WERI-Rb-1 (cell line): ENCODE data around the gene C22orf42.
"Not testable (repeated sequence)": the region's sequence is repeated elsewhere in the genome, so short reads cannot be mapped to it uniquely, and the experiment has no call there.

Source experiments
- DNase-seq: peaks from one replicate; pipeline ENCODE4 v3.0.0-alpha.2; 2020
- H3K27ac ChIP-seq: fragments of 250-450 bp; sonication (Bioruptor Pico); 2 replicates; pipeline ENCODE4 v1.5.1; 2020; ENCODE audit warnings: mild to moderate bottlenecking, moderate library complexity
- H3K27me3 ChIP-seq: fragments of 250-450 bp; sonication (Bioruptor Pico); 2 replicates; pipeline ENCODE4 v1.5.1; 2021; ENCODE audit warnings: mild to moderate bottlenecking, low read depth, moderate library complexity; ENCODE audit not compliant: insufficient read depth, severe bottlenecking
- H3K36me3 ChIP-seq: fragments of 250-450 bp; sonication (Bioruptor Pico); 2 replicates; pipeline ENCODE4 v1.5.1; 2020; ENCODE audit warnings: mild to moderate bottlenecking, moderate library complexity
- H3K4me3 ChIP-seq: 2 replicates; pipeline ENCODE4 v1.5.1; 2011; ENCODE audit warnings: low read depth, mild to moderate bottlenecking, control low read depth, low read length
- H3K9me3 ChIP-seq: fragments of 250-450 bp; sonication (Bioruptor Pico); 2 replicates; pipeline ENCODE4 v1.5.1; 2021; ENCODE audit warnings: mild to moderate bottlenecking, moderate library complexity; ENCODE audit not compliant: severe bottlenecking
- TF ChIP-seq, protein P1 (sequence below): IDR thresholded peaks from 2 replicates; pipeline ENCODE4 v1.5.1; 2011; ENCODE audit warnings: low read depth, mild to moderate bottlenecking, control low read depth, inconsistent platforms, low read length

Gene C22orf42

DNA sequence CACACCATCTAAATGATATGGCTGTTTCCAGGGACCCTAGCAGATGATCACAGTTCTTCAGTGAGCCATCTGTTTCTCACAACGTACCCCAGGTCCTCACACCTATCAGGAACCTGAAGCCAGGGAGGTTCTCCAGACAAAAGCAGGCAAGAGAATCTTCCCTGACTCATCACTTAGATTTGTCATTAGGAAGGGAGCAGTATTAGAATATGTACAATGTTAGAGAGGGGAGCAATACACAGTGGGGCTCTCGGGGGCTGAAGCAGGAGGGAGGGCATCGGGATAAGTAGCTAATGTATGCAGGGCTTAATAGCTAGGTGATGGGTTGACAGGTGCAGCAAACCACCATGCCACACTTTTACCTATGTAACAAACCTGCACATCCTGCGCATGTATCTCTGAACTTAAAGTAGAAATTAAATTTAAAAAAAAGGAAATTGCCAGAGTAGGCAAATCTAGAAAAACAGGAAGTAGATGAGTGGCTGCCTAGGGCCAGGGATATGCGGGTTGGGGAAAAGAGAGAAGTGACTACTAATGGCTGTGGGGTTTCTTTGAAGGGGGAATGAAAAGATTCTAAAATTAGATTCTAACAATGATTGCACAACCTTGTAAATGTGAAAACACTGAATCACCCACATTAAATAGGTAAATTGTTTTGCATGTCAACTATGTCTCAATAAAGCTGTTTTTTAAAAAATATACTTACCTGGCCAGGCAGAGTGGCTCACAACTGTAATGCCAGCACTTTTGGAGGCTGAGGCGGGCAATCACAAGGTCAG, 14.4 kb downstream of the C22orf42 start:
- Histone ChIP-seq H3K27ac (no peak overlapping the region), H3K27me3 (peaks cover 6% of the 10 kb centered on the region), H3K4me3 (no peak overlapping the region), H3K36me3 (no peaks in the 10 kb centered on the region), H3K9me3 (no peaks in the 10 kb centered on the region)
- TF ChIP-seq, protein P1, sequence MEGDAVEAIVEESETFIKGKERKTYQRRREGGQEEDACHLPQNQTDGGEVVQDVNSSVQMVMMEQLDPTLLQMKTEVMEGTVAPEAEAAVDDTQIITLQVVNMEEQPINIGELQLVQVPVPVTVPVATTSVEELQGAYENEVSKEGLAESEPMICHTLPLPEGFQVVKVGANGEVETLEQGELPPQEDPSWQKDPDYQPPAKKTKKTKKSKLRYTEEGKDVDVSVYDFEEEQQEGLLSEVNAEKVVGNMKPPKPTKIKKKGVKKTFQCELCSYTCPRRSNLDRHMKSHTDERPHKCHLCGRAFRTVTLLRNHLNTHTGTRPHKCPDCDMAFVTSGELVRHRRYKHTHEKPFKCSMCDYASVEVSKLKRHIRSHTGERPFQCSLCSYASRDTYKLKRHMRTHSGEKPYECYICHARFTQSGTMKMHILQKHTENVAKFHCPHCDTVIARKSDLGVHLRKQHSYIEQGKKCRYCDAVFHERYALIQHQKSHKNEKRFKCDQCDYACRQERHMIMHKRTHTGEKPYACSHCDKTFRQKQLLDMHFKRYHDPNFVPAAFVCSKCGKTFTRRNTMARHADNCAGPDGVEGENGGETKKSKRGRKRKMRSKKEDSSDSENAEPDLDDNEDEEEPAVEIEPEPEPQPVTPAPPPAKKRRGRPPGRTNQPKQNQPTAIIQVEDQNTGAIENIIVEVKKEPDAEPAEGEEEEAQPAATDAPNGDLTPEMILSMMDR: no peak
- no peak for DNase-seq

DNA sequence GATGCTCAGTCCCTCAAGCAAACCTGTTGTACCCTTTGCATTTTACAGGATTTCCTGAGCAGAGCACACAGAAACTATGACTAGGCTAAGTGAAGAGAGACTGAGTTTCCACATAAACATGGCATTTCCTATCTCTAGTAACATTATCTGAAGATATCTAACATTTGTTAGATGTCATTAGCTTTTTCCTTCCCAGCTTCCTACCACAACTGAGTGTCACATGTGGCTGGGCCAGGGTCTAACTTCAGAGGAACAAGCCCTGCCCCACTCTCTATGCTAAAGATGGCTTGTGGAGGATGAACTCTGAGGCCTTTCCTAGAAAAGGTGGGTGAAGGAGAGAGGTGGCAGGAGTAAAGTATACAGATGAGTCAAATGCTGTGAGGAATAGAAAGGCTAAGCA, 16.5 kb downstream of the C22orf42 start:
- H3K27me3 ChIP-seq: peaks cover 12% of the 10 kb centered on the region
- H3K36me3 ChIP-seq: no peaks in the 10 kb centered on the region
- no peaks in the 10 kb centered on the region for H3K9me3 ChIP-seq
- H3K27ac ChIP-seq: no peak overlapping the region
- TF ChIP-seq, protein P1: no peak
- no peak for DNase-seq
- no peak overlapping the region for H3K4me3 ChIP-seq

DNA sequence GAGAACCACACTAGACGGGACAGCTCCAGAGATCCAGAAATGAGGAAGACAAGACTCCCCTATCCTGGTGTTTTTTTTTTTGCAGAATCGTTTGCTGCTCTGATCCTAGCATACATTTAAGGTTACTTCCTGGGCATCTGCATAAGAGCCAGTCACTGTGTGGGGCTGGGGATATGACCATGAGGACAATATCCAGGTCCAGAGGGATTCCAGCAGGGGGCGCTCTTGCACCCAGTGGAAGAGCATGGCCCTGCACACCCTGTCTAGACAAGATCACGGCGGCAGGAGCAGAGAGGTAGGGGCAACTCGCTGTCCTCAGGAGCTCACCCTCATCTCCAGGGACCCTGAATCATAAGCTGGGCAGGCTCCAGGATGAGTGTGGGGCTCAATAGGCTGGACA, 18.4 kb downstream of the C22orf42 start:
- TF ChIP-seq, protein P1: peak; percentile 50
- H3K9me3 ChIP-seq, H3K4me3 ChIP-seq, DNase-seq, H3K27ac ChIP-seq, H3K36me3 ChIP-seq: not testable (repeated sequence)
- peaks cover 13% of the 10 kb centered on the region for H3K27me3 ChIP-seq

DNA sequence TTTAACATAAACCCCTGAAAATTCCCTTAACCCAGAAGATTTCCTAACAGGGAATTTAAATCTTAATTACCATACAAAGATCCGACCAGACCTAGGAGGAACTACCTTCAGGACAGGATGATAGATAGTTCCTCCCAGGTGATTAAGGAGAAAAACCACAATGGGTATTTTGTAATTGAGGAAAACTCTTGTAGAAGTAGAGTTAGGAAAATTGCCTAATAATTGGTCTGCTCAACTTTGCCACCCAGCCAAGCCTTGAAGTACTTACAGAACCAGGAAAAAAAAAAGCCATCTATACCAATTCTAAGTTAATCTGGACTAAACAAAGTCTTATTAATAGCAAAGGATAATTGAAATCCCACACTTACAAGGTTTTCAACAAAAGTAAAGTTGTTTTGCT, 20.5 kb downstream of the C22orf42 start:
- DNase-seq, H3K27ac ChIP-seq, H3K36me3 ChIP-seq, H3K9me3 ChIP-seq, H3K4me3 ChIP-seq: not testable (repeated sequence)
- peaks cover 13% of the 10 kb centered on the region for H3K27me3 ChIP-seq

DNA sequence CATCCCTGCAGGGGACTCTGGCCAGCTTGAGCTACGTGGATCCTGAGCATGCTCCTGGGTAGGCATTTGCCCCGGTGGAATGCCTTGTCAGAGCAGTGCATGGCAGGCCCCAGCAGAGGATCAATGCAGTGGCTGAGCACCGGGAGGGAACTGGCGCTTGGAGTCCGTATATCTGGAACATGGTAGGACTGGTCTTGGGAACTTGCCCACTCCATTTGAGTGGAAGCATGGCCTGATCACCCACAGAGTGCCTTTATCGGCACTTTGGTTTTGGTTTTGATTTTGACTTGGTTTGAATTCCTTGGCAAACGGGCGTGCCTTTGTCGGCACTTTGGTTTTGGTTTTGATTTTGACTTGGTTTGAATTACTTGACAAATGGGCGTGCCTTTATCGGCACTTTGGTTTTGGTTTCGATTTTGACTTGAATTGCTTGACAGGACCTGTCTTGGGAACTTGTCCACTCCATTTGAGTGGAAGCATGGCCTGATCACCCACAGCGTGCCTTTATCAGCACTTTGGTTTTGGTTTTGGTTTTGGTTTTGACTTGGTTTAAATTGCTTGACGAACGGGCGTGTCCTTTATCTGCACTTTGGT, 21.3 kb downstream of the C22orf42 start:
- H3K27me3 ChIP-seq: peaks cover 14% of the 10 kb centered on the region
- not testable (repeated sequence) for DNase-seq, H3K27ac ChIP-seq, H3K36me3 ChIP-seq, H3K9me3 ChIP-seq, H3K4me3 ChIP-seq

DNA sequence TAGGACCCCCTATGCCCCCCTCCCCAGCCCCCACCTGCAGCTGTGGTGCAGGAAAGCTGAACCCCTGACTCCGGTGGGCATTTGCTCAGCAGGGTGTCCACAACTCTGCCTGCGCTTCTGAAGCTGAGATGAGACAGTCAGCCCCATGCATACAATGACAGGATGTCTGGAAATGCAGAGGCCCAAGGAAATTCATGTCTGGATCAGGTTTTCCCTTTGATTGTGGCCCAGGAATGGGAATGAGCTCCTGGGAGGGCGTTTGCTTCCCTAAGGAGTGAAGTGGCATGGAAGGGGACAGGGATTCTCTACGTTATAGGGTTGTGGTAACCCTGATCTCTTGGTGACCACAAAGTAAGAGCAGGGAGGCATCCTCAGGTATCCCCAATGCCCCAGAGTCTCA, 22.2 kb downstream of the C22orf42 start:
- H3K36me3 ChIP-seq, H3K9me3 ChIP-seq, DNase-seq, H3K27ac ChIP-seq, H3K4me3 ChIP-seq: not testable (repeated sequence)
- peaks cover 14% of the 10 kb centered on the region for H3K27me3 ChIP-seq

DNA sequence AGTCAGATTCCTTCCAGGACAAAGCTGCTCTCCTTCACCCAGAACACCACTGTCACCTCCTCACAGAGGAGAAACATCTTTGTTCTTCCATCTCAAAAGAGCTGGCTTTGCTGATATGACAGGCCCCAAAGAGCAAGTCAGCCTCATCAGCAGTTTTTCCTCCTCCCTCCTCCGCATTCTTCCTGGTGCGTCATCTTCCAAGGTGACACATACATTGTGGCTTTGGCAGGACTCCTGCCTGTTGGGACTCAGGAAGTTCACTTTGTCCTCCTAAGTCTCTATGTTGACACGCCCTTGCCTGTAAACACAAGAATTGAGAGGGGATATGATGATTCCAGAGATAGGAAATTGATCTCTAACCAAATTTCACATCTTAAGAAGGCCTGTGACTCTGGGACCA, 23.1 kb downstream of the C22orf42 start:
- H3K27ac ChIP-seq, DNase-seq: not testable (repeated sequence)

DNA sequence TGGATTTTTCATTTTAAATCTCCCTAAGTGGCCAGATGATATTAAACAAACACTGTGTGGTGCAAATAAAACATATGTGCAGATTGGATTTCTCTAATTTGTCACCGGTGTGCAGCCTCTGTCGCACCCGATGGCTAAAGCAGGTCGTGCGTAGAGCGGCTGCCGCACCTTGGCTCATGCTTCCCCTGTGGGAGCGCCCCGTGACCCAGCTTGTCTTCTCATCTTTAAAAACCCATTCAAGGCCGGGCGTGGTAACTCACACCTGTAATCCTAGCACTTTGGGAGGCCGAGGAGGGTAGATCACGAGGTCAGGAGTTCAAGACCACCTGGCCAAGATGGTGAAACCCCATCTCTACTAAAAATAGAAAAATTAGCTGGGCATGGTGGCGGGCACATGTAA, 24.3 kb downstream of the C22orf42 start:
- H3K9me3 ChIP-seq, H3K4me3 ChIP-seq, DNase-seq, H3K27ac ChIP-seq, H3K36me3 ChIP-seq: not testable (repeated sequence)
- H3K27me3 ChIP-seq: peaks cover 18% of the 10 kb centered on the region

More for the DNA sequence above, 23.1 kb downstream of the C22orf42 start:
- not testable (repeated sequence) for H3K4me3 ChIP-seq, H3K36me3 ChIP-seq, H3K9me3 ChIP-seq
- peaks cover 14% of the 10 kb centered on the region for H3K27me3 ChIP-seq
